HG03280 (cell line): ENCODE data around the gene AUP1.
"Not testable (repeated sequence)": the region's sequence is repeated elsewhere in the genome, so short reads cannot be mapped to it uniquely, and the experiment has no call there.

Experiments used
- ATAC-seq: cut with Tn5 transposase; IDR thresholded peaks from one replicate; pipeline ENCODE4 v1.9.1; 2021; ENCODE audit warnings: mild to moderate bottlenecking, moderate library complexity; ENCODE audit not compliant: unreplicated experiment

AUP1 gene

GRCh38 chr2:74529357-74530238 lies at the start of gene AUP1, which contains the start of gene HTRA2:
Gene AUP1 (minus strand): TSS chr2:74529706. CDS start chr2:74529629, 77 bp downstream.
Gene HTRA2 (plus strand): TSS chr2:74529933. CDS start chr2:74530007, 74 bp downstream.
- peak; percentile 79 for ATAC-seq

GRCh38 chr2:74578408-74578807 lies 48.9 kb upstream of the AUP1 start:
- ATAC-seq = no peak

GRCh38 chr2:74577448-74577847 lies 47.9 kb upstream of the AUP1 start:
- peak; percentile 39 for ATAC-seq

GRCh38 chr2:74576863-74577229 lies 47.3 kb upstream of the AUP1 start:
- ATAC-seq = no peak

GRCh38 chr2:74576211-74576862 lies 46.8 kb upstream of the AUP1 start:
- no peak for ATAC-seq

- no peak for ATAC-seq
These were observed 45.8 kb upstream of the AUP1 start for GRCh38 chr2:74575320-74575719.

- no peak for ATAC-seq
These were observed 44.4 kb upstream of the AUP1 start for GRCh38 chr2:74573747-74574562.

GRCh38 chr2:74572178-74572925 lies 42.8 kb upstream of the AUP1 start:
- ATAC-seq = no peak

- peak; percentile 69 for ATAC-seq
These were observed 41.6 kb upstream of the AUP1 start for GRCh38 chr2:74571058-74571457.

- ATAC-seq = no peak
These were observed 40.2 kb upstream of the AUP1 start for GRCh38 chr2:74569686-74570085.

GRCh38 chr2:74567881-74568280 lies 38.4 kb upstream of the AUP1 start:
- no peak for ATAC-seq

- no peak for ATAC-seq
These were observed 37.2 kb upstream of the AUP1 start for GRCh38 chr2:74566754-74567085.

- ATAC-seq = no peak
These were observed 36.7 kb upstream of the AUP1 start for GRCh38 chr2:74566076-74566753.

- ATAC-seq = no peak
These were observed 34.7 kb upstream of the AUP1 start for GRCh38 chr2:74564222-74564621.

- no peak for ATAC-seq
These were observed 32.7 kb upstream of the AUP1 start for GRCh38 chr2:74562126-74562775.

- not testable (repeated sequence) for ATAC-seq
These were observed 31.5 kb upstream of the AUP1 start for GRCh38 chr2:74561022-74561421.

GRCh38 chr2:74560591-74560990 lies 31.1 kb upstream of the AUP1 start:
- ATAC-seq = no peak

- ATAC-seq = no peak
These were observed 30.4 kb upstream of the AUP1 start for GRCh38 chr2:74559912-74560311.
